GM19238 (cell line): ENCODE results near the gene PDXDC1.
"Not testable (repeated sequence)": the region's sequence is repeated elsewhere in the genome, so short reads cannot be mapped to it uniquely, and the experiment has no call there.

Experiments used
- DNase-seq: peaks from one replicate; pipeline ENCODE4 v3.0.0; 2011; ENCODE audit warnings: low spot score; ENCODE audit not compliant: insufficient read length

The PDXDC1 gene

DNA sequence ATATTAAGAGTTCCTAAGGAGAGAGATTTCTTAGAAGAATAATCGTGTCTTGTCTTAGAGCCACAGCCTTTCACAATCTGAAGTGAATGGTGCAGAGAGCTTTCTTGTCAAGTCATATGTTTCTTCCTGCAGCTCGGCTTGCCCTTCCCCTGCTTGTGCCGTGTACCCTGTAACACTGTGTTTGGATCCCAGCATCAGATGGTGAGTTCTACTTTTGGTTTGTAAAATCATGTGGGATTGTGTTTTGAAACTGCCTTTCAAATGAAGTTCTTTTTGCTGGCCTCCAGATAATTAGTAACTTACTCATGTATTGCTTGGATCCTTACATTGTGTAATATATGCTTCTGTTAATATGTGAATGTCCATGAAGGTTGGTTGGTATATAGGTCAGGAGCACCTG is 33.8 kb downstream of the PDXDC1 start:
- not testable (repeated sequence) for DNase-seq

DNA sequence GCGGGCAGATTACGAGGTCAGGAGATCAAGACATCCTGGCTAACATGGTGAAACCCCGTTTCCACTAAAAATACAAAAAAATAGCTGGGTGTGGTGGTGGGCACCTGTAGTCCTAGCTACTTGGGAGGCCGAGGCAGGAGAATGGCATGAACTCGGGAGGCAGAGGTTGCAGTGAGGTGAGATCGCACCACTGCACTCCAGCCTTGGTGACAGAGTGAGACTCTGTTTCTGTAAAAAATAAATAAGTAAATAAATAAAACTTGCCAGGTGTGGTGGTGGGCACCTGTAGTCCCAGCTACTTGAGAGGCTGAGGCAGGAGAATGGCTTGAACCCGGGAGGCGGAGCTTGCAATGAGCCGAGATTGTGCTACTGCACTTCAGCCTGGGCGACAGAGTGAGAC is 38.1 kb downstream of the PDXDC1 start:
- not testable (repeated sequence) for DNase-seq

DNA sequence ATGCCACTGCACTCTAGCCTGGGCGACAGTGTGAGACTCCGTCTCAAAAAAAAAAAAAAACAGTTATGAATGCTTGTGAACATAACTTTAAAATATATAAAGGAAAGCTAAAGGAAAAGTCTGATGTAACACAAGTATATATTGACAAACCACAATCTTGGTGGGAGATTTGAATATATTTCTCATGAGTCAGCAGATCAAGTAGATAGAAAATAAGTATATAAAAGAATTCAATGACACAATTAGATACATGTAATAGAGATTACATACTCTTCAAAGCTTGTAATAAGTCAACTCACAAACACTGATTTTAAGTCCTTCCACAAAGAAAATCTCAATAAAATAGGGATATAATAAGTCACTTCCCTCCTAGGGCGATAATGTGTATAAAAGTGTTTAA is 40.8 kb downstream of the PDXDC1 start:
- DNase-seq, result not testable (repeated sequence)

DNA sequence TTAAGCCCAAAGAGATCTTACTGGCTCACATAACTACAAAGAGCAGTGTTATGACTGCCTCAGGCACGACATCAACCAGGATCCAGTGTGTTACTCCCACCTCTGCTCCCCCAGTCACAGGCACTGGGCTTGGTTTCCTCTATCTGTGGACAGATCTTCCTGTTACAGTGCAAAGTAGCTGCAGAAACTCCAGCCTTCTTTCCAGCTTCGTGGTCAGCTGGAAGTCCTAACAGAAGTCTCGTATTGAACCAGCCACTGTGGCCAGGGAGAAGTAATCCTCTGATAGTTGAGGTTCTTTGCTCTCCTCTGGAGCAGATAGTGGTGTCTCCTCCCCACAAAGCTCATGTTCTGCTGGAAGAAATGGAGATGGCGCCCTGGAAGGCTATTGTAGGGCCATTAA is 41.5 kb downstream of the PDXDC1 start:
- DNase-seq, result not testable (repeated sequence)

DNA sequence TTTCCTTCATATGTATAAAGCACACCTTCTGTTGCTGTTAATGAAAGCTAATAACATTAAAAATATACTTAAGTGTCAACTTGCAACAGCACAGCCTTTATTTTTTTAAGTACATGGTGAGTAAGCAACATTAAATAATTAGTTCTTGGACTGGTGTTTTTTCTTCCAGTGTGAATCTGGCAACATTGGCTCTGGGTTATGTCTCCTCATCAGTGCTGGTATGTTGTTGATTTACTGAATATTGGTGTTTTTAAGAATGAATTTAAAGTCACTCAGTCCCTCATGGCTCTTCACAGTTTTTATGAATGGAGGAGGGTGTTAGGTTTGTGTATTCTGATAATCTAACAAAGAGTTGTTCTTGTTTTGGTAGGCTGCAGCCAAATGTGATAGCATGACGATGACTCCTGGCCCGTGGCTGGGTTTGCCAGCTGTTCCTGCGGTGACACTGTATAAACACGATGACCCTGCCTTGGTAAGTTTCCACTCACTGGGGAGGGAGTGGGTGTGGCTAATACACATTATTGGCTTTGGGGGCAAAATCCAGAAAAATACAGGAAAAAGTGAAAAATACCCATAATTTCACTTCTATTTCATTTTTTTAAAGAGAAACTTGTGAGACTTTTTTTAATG is 42.2 kb downstream of the PDXDC1 start:
- not testable (repeated sequence) for DNase-seq

DNA sequence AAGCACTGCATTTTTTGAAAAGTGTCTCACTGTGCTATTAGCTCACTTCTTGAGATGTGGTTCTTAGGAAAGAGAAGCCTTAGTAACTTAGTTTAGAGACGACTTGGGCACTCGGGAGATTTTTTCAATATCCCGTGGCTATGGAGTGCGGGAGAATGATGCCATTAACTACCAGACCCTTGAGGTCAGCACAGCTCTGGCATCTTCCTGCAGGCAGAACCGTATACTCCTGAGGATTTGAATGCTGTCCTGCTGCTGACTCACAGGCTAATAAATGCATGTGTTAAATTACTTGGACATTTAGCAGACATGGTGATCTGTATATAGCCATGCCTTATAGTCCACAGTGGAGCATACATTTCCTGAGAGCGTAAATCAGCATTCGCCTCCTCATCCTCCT is 46.6 kb downstream of the PDXDC1 start:
- not testable (repeated sequence) for DNase-seq

DNA sequence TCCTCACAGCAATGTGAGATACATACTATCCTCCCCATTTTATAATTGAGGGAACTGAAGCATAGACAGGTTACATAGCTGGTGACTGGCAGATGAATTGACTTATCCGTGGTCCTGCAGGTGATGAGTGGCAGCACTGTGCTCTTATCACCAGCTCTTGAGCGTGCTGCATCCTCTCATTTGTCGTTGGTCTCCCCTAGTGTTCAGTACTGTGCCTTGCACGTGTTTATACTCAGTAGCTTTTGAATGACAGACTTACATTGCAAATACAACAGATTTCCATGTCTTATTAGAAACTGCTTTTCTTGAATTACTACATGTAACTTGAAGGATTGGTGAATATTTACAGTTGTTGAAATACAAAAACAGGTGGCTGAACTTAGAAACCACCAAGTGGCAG is 47.4 kb downstream of the PDXDC1 start:
- DNase-seq, result not testable (repeated sequence)

DNA sequence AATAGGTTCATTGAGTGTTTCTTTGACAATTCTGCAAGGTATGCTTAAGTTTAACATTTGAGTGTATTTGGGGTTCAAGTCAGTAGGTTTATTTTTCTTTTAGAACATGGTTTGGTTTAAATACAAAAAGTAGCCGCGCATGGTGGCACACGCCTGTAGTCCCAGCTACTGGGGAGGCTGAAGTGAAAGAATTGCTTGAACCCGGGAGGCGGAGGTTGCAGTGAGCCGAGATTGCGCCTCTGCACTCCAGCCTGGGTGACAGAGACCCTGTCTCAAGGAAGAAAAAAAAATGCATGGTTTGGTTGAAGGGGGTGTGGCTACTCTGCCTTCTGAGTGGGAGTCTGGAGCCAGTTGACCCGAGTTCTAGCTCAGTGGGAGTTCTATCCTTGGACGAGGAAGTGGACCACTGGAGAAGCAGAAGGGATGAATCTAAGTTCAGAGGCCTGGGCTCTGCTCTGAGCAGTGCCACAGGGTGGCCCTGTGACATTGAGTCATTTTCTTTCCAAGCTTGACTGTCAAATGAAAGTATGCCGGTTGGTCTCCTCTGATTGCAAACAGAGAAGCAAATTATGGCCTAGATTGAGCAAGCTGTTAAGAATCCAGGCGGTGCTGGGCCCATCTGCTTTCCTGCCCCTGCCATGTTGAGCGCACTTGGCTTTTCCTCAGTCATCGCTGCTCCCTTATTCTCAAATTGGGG is 48.7 kb downstream of the PDXDC1 start:
- DNase-seq, result not testable (repeated sequence)

DNA sequence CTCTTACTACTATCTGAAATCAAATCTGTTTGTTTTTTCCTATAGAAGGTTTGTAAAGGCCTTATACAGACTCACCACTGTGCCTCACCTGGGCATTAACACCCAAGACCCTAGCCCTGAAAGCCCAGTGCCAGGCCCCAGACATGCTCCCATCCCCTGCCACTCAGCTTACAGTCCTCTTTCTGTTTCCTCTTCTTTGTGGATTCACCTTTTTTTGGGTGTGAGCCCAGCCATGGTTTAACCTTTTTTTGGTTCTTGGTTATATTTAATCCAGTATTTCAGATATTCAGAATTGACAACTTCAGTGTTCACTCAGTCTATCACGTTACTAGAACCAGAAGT is 50.0 kb downstream of the PDXDC1 start:
- DNase-seq, result not testable (repeated sequence)

DNA sequence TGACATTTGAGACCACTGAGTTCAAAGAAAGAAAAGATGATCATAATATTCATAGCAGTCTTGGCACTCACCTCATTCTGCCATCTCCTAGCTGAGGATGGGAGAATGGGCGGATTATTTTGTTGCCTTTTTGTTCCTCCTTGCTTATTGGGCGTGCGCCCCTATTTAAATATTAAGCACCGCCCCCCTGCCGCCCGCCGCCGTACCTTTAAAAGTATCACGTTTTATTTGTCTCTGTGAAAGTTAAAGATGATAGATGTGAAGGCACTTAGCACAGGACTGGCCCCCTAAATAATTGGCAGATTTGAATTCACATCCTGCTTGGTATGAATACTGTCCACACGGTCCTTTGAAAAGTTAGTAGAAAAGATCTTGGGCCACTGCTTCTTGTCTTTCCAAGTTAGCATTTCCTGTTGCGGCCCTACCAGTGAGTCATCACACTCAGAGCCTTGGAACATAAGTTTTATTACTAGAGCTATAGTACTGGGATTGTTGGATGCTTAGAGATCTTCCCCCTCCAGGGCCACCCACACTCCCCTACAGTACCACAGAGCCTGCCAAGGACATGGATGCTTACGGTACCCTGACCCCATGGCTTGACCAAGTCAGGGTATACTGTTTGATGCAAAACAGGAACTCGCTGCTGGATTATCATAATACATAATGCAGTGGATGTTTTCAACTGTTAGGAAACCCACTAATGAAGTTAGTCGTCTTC is 50.6 kb downstream of the PDXDC1 start:
- DNase-seq, result not testable (repeated sequence)

DNA sequence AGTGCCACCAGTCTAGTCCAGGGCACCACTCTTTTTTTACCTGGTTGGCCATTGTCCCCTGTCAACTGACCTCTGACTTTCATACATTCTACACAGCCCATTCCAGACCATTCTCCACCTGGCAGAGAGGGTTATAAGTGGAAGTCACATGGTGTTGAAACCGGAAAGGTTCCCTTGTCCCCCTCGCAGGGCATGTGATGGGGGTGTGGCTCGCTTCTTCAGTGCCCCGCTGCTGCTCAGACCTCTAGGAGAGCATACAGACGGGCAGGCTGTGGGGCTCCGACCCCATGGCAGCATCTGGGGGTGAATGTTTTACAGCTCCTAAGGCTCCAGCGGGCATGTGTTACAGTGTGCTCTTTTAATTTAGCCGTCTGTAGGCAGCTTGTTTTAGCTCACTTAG is 52.2 kb downstream of the PDXDC1 start:
- not testable (repeated sequence) for DNase-seq

DNA sequence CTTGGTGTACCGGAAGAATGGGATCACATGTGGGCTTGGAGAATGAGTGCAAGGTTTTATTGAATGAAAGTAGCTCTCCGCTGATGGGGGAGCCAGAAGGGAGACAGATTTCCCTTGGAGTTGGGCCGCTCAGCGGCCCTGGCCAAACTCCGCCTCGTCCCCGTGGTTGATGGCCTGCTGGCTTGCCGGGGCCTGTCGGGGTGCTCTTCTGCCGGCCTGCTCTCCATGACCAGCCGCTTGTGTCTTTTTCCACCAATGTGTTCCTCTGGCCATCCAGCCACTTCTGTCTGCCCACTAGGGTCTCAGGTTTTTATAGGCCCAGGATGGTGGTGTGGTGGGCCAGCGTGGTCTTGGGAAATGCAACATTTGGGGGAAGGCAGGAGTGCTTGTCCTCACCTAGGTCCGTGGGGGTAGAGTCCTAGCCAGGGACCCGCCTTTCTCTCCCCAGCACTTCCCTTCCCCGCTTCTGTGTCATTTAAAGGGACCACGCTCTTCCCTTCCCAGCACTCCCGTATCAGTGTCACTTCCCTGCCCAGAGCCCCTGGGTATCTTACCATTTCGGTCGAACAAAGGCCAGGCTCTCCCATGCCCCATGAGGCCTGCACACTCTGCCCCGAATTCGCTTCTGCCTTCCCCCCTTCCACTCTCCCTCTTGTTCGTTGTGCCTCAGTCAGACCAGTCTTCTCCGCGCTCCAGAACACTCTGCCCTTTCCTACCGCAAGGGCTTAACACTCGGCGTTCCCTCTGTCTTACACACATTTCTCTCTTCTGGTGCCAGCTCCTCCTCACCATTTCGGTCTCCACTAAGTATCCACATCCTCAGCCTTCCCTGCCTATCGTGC is 52.9 kb downstream of the PDXDC1 start:
- DNase-seq, result not testable (repeated sequence)

DNA sequence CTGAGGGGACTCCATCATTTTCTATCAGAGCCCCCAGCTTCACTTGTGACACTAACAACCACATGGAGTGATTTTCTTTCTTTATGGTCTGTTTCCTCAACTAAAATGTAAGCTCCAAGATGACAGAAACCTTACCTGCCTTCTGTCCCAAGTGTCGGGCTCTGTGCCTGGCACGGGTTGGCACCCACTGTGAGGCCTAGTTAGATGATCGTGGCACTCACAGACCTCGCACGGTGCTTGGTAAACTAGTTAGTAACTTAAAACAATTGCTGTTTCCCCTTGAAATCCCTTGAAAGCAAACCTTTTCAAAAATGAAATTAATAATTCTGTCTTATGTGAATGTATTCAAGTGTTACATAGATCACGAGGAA is 53.5 kb downstream of the PDXDC1 start:
- not testable (repeated sequence) for DNase-seq

DNA sequence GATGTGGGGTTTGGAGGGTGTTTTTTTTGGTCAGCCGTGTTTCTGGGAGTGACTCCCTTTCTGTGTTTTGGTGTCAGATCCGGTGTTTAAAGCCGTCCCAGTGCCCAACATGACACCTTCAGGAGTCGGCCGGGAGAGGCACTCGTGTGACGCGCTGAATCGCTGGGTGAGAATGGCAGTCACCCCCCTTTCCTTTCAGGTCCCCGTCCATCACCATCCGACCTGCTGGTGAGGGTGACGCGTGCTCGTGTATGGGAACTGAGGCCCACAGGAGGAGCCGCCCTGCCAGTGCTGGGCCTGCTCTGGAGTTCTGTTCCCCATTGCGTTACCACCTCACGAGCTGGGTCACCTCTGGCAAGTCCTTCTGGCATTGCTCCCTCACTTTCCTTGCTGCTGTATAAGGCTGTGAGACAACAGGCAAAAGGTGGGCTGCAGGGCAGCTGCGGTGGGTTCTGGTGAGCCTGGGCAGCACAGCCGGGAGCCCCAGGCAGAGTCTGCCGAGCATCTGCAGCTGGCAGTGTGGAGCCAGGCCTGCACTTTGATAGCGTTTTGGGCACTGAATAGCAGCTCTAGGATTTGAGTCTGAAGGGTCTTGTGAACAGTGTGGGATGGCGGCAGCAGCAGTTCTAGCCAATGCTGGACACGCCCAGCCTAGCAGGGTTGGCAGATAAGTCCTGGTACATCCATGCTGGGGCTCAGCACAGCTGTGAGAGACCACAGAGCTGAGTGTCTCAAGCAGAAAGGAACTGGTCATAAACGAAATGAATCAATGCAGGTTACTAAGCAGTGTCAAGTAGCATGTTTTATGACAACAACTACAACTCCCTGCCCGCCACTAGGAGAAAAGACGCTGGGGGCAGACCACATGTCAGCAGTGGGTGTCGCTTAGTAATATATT is 54.2 kb downstream of the PDXDC1 start:
- not testable (repeated sequence) for DNase-seq

DNA sequence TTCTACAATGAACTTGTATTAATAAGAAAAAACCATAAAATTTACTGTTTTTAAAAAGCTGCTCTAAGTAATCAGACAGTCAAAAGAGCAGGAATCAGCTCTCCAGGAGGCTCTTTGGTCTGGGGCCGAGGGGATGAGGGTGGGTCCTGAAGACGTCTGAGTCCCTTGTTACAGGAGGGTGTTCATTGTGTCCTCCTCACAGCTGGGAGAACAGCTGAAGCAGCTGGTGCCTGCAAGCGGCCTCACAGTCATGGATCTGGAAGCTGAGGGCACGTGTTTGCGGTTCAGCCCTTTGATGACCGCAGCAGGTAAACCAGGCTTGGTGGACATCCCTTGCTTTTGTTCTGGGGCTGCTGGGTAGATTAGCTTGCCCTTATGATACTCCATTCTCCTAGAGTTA is 54.9 kb downstream of the PDXDC1 start:
- not testable (repeated sequence) for DNase-seq

DNA sequence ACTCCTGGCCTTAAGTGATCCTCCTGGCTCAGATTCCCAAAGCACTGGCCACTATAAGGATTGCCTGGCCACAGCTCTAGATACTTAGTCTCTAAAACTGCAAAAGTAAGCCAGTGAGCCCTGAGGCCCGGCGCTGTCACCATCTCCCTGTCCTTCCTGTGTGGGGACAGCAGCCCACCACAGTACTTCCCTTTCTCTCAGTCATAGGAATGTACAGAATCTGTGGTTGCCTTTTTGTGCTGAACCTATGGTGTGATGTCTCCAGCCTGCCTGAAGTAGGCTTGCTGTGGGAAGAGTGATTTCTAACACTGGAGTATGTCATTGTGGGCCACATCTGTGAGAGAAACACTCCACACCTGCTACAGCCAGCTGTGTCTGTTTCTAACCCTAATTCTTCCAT is 56.4 kb downstream of the PDXDC1 start:
- DNase-seq, result no peak

DNA sequence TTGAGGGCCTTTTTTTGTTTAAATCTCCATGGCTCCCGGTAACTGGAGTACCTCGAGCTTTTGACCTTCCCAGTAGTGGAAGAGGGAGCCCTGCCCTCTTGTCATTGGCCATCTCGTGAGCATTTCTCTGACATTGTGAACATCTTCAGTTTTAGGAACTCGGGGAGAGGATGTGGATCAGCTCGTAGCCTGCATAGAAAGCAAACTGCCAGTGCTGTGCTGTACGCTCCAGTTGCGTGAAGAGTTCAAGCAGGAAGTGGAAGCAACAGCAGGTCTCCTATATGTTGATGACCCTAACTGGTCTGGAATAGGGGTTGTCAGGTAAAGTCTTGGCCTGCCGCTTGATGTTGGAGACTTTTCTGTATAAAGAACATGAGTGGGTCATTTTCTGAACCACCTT is 56.8 kb downstream of the PDXDC1 start:
- no peak for DNase-seq

DNA sequence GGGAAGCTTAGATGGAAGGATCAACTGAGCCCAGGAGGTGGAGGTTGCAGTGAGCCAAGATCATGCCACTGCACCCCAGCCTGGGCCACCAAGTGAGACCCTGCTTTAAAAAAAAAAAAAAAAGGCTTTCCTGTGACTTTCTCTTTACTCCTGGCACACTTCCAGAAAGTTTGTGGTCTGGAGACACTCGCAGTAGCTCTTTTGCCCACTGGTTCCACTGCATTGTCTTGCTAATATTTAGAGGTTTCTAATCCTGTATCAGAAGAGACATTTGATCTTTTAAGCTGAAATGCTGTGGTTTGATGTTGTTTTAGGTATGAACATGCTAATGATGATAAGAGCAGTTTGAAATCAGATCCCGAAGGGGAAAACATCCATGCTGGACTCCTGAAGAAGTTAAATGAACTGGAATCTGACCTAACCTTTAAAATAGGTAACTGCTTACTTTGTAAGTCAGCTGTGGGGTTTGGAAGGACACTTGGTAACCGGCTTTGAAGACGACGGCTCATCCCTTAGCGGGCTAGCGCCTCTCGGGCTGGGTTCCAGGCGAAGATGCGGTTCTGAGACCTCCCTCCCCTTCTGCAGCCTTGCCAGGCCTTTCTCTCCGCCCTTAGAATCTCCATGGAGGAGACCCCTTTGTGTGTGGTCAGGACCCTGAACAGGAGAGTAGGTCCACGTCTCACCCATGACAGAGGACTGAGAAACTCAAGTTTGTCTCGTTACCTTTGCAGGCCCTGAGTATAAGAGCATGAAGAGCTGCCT is 57.9 kb downstream of the PDXDC1 start:
- DNase-seq, result no peak

DNA sequence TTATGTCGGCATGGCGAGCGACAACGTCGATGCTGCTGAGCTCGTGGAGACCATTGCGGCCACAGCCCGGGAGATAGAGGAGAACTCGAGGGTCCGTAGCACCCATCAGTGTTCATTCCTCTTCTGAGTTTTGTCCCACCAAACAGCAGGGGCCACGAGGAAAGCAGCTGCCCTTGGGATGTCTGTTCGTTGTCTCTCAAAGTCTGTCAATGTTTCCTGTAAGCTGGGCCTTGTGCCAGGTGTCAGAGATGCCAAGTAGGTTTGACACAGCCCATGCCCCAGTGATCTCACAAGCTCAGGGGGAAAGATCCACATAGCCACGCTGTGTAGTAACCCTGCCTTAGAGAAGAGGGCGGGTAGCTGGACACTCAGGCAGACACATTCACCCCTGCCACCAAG is 58.5 kb downstream of the PDXDC1 start:
- no peak for DNase-seq
